OCI-LY1 (cell line): ENCODE measurements around the gene MARS1.

Experiments
- EZH2 ChIP-seq: fragments of 200-600 bp; sonication (generic), shearing (Covaris generic); IDR thresholded peaks from 2 replicates; pipeline ENCODE4 v1.8.0; 2017; ENCODE audit warnings: borderline replicate concordance, mixed run types, mild to moderate bottlenecking, antibody characterized with exemption, low read length, moderate library complexity, mixed read lengths
- TF ChIP-seq, protein P1 (sequence below): fragments of 200-600 bp; sonication (generic), shearing (Covaris generic); IDR thresholded peaks from 2 replicates; pipeline ENCODE4 v1.5.1; 2017; ENCODE audit warnings: mild to moderate bottlenecking, antibody characterized with exemption, low read length, moderate library complexity, mixed read lengths

DNA sequence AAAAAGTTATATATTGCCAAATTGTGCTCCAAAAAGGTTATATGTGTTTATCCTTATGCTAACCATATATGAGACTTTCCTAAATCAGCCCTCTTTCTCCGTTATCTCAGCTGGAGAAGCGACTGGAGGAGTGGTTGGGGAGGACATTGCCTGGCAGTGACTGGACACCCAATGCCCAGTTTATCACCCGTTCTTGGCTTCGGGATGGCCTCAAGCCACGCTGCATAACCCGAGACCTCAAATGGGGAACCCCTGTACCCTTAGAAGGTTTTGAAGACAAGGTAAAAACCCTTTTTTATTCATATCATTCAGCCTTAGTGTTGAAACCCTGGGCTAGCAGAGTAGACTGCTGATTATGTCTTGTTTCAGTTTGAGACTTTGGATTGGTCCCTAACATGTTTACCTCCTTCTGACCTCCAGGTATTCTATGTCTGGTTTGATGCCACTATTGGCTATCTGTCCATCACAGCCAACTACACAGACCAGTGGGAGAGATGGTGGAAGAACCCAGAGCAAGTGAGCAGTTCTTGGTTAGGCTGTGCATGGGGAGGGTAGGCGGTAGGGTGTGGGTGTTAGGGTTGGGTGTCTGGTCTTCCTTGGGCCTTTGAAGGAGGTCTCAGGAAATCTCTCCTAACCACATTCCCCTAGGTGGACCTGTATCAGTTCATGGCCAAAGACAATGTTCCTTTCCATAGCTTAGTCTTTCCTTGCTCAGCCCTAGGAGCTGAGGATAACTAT lies 23.9 kb downstream of the MARS1 start:
- no peak for TF ChIP-seq EZH2
- TF ChIP-seq, protein P1, sequence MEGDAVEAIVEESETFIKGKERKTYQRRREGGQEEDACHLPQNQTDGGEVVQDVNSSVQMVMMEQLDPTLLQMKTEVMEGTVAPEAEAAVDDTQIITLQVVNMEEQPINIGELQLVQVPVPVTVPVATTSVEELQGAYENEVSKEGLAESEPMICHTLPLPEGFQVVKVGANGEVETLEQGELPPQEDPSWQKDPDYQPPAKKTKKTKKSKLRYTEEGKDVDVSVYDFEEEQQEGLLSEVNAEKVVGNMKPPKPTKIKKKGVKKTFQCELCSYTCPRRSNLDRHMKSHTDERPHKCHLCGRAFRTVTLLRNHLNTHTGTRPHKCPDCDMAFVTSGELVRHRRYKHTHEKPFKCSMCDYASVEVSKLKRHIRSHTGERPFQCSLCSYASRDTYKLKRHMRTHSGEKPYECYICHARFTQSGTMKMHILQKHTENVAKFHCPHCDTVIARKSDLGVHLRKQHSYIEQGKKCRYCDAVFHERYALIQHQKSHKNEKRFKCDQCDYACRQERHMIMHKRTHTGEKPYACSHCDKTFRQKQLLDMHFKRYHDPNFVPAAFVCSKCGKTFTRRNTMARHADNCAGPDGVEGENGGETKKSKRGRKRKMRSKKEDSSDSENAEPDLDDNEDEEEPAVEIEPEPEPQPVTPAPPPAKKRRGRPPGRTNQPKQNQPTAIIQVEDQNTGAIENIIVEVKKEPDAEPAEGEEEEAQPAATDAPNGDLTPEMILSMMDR: no peak
